Right lobe of liver (tissue), 6 donors: Measurements from ENCODE around the gene HCRT. TPM values are rescaled to one million over a fixed set of nuclear protein-coding genes. Genes with fewer than 3 reads are reported as not detected.

ENCODE experiments used
- ATAC-seq, 4 donors: fragments of 200-7000 bp; cut with Tn5 transposase; one replicate each; pipeline ENCODE4 v1.9.1; 2020; ENCODE audit warnings: mild to moderate bottlenecking in 4 of 4, moderate library complexity in 4 of 4
- DNase-seq, 3 donors: peaks; one replicate each; pipeline ENCODE4 v3.0.0-alpha.2; 2020
- H3K27ac ChIP-seq, 3 donors: fragments of 200-600 bp; one replicate each; pipeline ENCODE4 v1.8.0; 2022
- H3K27me3 ChIP-seq, 2 donors: fragments of 200-600 bp; one replicate each; pipeline ENCODE4 v1.8.0; 2022
- H3K36me3 ChIP-seq, 4 donors: fragments of 200-600 bp; sonication (generic) in 1 of 4; one replicate each; pipeline versions ENCODE4 v1.5.1 to v1.8.0; 2017 to 2022; ENCODE audit warnings: control low read depth in 1 of 4
- H3K4me1 ChIP-seq, 4 donors: fragments of 200-600 bp; sonication (generic) in 1 of 4; one replicate each; pipeline versions ENCODE4 v1.5.1 to v1.8.0; 2017 to 2022; ENCODE audit warnings: control low read depth in 1 of 4
- H3K4me3 ChIP-seq, 3 donors: fragments of 200-600 bp; one replicate each; pipeline ENCODE4 v1.8.0; 2022
- H3K9me3 ChIP-seq, 4 donors: fragments of 200-600 bp; sonication (generic) in 1 of 4; one replicate each; pipeline versions ENCODE4 v1.5.1 to v1.8.0; 2017 to 2022; ENCODE audit warnings: control low read depth in 1 of 4
- POLR2A ChIP-seq: fragments of 450-650 bp; IDR thresholded peaks from one replicate; pipeline ENCODE4 v1.6.1; 2017; ENCODE audit warnings: antibody characterized with exemption, mild to moderate bottlenecking
- WGBS: methylation state at CpG from one replicate; pipeline ENCODE4 v1.1.6; 2018; ENCODE audit warnings: low coverage, low lambda C conversion rate; ENCODE audit not compliant: insufficient coverage; ENCODE audit errors: missing lambda C conversion rate; 5-methylcytosine and 5-hydroxymethylcytosine counted together
- intact Hi-C, 2 donors: fragments of 100-400 bp; cut with DNase I; formaldehyde crosslinking; loops; one replicate each; pipeline versions ENCODE4 v1.11.2 to v1.14.1; 2022
- total RNA-seq, 6 experiments: library from RNA; depleted of rRNA in 2 of 6; stranded (reverse); fragments of >200 nt in 2 of 6; fragmentation: NEBNext Ultra II Directional in 3 of 6; extraction: Animal tissue kit (Norgen Biotek cat#: 25700) in 3 of 6; gene quantifications; one replicate each; pipeline versions ENCODE4 v1.1.0 to v1.2.4, GENCODE V29; 2016 to 2023
- TF ChIP-seq, protein P1 (sequence below), 4 donors: fragments of 200-600 bp in 3 of 4; fragments of 450-650 bp in 1 of 4; IDR thresholded peaks; one replicate each; pipeline versions ENCODE4 v1.5.1 to v1.8.0; 2016 to 2022; ENCODE audit warnings: antibody characterized with exemption in 4 of 4, mild to moderate bottlenecking in 2 of 4
- donor health status: DM: no; HTN: yes; CAD: no.
- donor health status: DM: no; HTN: no; CAD: no.
- donor health status: DM: no; HTN: no; CAD: no.
- donor health status: DM: no; HTN: yes; CAD: no.
- donor health status: DM: no; HTN: yes; CAD: no.

Gene HCRT
- total RNA-seq, 6 experiments from 2014 or later, result not detected

DNA sequence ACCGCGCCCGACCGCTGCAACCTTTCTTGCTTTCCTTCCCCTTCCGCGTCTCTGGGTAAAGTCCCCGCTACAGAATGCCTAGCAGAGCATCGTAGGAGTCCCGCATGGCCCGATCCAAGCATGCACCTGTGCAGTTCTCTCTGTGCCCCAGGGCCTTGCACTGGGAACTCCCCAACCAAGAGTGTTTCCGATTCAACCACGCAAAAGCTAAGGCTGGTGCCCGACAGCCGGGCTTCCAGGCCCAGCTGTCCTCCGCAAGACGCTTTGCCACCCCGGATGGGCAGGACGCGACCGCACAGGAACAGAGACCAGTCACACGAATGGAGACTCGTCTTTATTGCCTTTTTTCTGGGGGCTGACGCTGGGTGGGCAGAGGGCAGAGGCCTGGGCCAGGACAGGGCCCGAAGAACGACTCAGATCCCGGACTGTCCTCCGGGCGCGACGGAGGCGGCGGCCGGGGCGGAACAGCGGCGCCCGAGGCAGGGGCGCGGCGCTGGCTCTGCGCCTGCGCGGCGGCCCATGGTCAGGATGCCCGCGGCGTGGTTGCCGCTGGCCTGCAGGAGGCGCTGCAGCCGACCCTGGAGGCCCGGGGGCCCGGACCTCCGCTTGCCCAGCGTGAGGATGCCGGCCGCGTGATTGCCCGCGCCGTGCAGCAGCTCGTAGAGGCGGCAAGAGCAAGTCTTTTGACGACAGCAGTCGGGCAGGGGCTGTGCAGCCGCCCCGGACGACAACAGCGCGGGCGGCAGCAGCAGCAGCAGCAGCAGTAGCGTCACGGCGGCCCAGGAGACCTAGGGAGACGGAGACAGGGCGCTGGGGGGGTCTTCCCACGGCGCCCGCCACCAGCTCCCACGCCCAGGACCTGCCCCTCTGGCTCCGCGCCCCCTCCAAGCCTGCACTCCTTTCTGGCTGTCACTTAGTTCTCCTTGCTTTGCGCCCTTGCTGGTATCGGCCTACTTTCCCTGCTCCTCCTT lies 1.2 kb downstream of the HCRT start:
- Histone ChIP-seq H3K9me3 (no peaks in the 10 kb centered on the region), H3K4me3 (peak overlapping the region; percentile 52 to 57 (median 56)), H3K27me3 (peaks cover 0 to 7% of the 10 kb centered on the region in 2 donors), H3K4me1 (peaks cover 0 to 16% (median 0%) of the 10 kb centered on the region in 4 donors), H3K36me3 (no peaks in the 10 kb centered on the region), H3K27ac (peak overlapping the region in 1 of 3 donors; percentile 72)
- TF ChIP-seq POLR2A, result peak; percentile 53
- TF ChIP-seq, protein P1, sequence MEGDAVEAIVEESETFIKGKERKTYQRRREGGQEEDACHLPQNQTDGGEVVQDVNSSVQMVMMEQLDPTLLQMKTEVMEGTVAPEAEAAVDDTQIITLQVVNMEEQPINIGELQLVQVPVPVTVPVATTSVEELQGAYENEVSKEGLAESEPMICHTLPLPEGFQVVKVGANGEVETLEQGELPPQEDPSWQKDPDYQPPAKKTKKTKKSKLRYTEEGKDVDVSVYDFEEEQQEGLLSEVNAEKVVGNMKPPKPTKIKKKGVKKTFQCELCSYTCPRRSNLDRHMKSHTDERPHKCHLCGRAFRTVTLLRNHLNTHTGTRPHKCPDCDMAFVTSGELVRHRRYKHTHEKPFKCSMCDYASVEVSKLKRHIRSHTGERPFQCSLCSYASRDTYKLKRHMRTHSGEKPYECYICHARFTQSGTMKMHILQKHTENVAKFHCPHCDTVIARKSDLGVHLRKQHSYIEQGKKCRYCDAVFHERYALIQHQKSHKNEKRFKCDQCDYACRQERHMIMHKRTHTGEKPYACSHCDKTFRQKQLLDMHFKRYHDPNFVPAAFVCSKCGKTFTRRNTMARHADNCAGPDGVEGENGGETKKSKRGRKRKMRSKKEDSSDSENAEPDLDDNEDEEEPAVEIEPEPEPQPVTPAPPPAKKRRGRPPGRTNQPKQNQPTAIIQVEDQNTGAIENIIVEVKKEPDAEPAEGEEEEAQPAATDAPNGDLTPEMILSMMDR (IDR thresholded peaks at IDR 0.05), result peak; percentile 80 to 96 (median 88)
- ATAC-seq (peak; percentile 78 to 90 (median 80)), DNase-seq (peak; percentile 69 to 81 (median 76))
- 2% methylated on average over 17 of the region's 83 CpGs for WGBS
- intact Hi-C loops, result no loop called here

DNA sequence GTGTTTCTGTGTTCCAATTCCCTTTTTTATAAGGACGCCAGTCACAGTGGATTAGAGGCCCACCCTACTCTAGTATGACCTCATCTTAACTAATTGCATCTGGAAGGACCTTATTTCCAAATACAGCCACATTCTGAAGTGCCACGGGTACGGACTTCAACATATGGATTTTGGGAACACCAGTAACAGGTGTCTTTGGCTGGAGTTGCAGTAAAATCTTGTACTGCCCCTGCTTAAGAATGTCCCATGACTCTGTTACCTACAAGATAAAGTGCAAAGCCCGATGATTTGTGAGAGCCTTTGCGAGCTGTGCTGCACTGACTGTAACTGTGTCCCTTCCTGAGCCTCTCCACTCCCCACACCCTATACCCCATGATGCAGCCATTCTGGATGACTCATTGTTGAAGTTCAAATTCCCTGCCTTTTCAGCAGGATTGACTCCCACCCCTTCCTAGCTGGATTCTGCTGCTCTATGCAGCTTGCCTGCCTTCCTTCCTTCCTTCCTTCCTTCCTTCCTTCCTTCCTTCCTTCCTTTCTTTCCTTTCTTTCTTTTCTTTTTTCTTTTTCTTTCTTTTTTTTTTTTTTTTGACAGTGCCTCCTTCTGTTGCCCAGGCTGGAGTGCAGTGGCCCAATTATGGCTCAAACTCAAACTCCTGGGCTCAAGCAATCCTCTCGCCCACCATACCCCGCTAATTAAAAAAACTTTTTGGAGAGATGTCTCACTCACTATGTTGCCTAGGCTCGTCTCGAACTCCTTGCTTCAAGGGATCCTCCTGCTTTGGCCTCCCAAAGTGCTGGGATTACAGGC lies 2.1 kb downstream of the HCRT start:
- TF ChIP-seq, protein P1 (IDR thresholded peaks at IDR 0.05), result no peak
- TF ChIP-seq POLR2A, result no peak
- no peak for DNase-seq
- peak overlapping the region in 1 of 3 donors; percentile 72 for H3K27ac ChIP-seq
- no peaks in the 10 kb centered on the region for H3K36me3 ChIP-seq
- no peaks in the 10 kb centered on the region for H3K9me3 ChIP-seq
- H3K4me1 ChIP-seq, result peaks cover 0 to 16% (median 0%) of the 10 kb centered on the region in 4 donors
- peak overlapping the region; percentile 52 to 57 (median 56) for H3K4me3 ChIP-seq
- peaks cover 0 to 7% of the 10 kb centered on the region in 2 donors for H3K27me3 ChIP-seq
- peak in 1 of 4 donors; percentile 46 for ATAC-seq
- 61% methylated on average over 5 of the region's 9 CpGs for WGBS
- intact Hi-C loops, result no loop called here

DNA sequence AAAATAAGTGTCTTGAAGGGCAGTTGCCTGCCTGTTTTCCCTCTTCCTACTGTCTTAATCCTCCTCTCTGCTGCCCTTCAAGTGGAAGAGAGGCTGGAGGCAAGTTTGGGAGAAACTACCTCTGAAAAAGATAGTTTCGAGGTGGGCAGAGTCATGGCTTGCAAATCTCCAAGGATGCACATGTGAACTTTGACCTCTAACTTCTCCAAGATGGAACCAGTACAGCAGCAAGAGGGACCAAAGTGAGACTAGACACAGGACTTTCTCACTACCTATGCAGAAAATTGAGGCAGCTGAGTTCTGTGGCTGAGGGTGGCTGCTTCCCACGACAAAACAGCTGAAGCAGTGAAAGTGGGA lies 3.4 kb downstream of the HCRT start:
- Histone ChIP-seq H3K27me3 (peaks cover 0 to 7% of the 10 kb centered on the region in 2 donors), H3K27ac (no peak overlapping the region), H3K4me3 (no peak overlapping the region), H3K4me1 (peaks cover 0 to 16% (median 0%) of the 10 kb centered on the region in 4 donors), H3K36me3 (no peaks in the 10 kb centered on the region), H3K9me3 (no peaks in the 10 kb centered on the region)
- no peak for DNase-seq
- WGBS, result 100% methylated on average over 1 of the region's 2 CpGs
- TF ChIP-seq POLR2A, result no peak
- TF ChIP-seq, protein P1 (IDR thresholded peaks at IDR 0.05), result no peak
- ATAC-seq, result no peak
- intact Hi-C loops, result no loop called here

DNA sequence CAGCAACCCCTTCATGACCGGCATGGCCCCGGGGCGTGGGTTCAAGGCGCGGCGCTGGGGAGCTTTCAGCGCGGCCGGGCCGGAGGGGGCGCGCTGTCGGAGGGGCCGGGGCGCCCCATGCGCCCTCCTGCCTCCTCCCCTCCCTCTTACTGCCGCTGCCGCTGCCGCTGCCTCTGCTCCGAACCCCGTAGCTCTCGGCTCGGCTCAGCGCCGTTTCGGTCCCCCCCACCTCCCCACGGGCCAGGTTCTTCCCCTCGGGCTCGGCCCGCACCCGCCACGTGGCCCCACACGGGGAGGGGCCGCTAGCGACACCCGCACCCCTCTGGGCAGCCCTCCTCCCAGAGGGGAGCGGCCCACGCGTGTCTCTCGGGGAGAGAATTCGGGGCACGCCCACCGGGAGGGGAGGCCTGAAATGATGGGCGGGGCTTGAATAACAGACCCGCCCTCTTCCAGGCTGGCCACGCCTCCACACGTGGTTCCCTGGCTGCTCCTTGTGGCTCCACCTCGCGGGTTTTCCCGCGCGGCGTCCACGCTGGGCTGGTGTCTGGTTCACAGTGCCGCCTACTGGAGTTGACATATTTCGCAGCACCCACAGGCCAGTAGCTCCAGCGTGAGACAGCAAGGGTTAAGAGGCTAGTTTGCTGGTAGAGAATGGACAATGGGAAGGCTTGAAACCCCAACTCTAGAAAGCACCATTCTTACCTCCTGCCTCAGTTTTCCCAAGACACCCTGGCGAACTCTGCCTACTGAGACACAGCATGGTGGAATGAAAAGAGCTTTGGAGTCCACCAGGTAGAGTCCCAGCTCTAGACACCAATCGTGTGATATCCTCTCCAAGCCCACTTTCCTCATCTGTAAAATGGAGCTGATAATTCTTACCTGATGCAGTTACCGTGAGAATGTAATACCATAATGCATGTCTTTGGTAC lies 4.1 kb downstream of the HCRT start, which contains the start of gene KCNH4:
Gene KCNH4 (minus strand): TSS at position 221 of the 929 bp plus-strand sequence. CDS start 197 bp downstream, at position 24.
- ATAC-seq (peak; percentile 65 to 79 (median 72)), DNase-seq (peak; percentile 77 to 86 (median 81))
- H3K4me3 ChIP-seq, result peak within 1 kb of the TSS in 2 of 3 donors; percentile 5 to 38
- no peak for TF ChIP-seq POLR2A
- TF ChIP-seq, protein P1 (IDR thresholded peaks at IDR 0.05), result peak; percentile 46 to 57 (median 50)
- H3K27ac ChIP-seq, result no peak within 1 kb of the TSS
- H3K9me3 ChIP-seq, result no peaks in the 10 kb centered on the region
- peaks cover 0 to 16% (median 0%) of the 10 kb centered on the region in 4 donors for H3K4me1 ChIP-seq
- 9% methylated on average over 13 of the region's 60 CpGs for WGBS
- intact Hi-C loops, result no loop called here
- H3K27me3 ChIP-seq, result peaks cover 0 to 7% of the 10 kb centered on the region in 2 donors
- H3K36me3 ChIP-seq, result no peaks in the 10 kb centered on the region
